GM18520 (cell line): Measurements from ENCODE around the gene MINDY2.
"Not testable (repeated sequence)": the region's sequence is repeated elsewhere in the genome, so short reads cannot be mapped to it uniquely, and the experiment has no call there.

ENCODE experiments used
- ATAC-seq: cut with Tn5 transposase; IDR thresholded peaks from one replicate; pipeline ENCODE4 v1.9.1; 2021; ENCODE audit not compliant: unreplicated experiment

The MINDY2 gene

GRCh38 chr15:58823267-58823666 is 52.2 kb downstream of the MINDY2 start:
- ATAC-seq, result not testable (repeated sequence)

GRCh38 chr15:58830556-58830955 is 59.5 kb downstream of the MINDY2 start:
- no peak for ATAC-seq

- ATAC-seq, result not testable (repeated sequence)
Measured at GRCh38 chr15:58833681-58834426, 62.8 kb downstream of the MINDY2 start.

DNA sequence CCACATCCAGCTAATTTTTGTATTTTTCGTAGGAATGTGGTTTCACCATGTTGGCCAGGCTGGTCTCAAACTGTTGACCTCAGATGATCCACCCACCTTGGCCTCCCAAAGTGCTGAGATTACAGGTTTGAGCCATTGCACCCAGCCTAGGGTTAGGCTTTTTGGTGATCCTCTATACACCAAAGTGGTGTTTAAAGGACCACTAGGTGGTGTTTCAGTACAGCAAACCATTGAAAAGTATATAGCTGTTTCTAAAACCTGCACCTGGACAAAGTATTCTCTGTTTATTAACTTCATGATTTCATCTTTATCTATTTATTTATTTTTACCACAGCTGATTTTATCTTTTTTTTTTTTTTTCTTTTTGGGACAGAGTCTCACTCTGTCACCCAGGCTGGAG is 68.4 kb downstream of the MINDY2 start:
- no peak for ATAC-seq

DNA sequence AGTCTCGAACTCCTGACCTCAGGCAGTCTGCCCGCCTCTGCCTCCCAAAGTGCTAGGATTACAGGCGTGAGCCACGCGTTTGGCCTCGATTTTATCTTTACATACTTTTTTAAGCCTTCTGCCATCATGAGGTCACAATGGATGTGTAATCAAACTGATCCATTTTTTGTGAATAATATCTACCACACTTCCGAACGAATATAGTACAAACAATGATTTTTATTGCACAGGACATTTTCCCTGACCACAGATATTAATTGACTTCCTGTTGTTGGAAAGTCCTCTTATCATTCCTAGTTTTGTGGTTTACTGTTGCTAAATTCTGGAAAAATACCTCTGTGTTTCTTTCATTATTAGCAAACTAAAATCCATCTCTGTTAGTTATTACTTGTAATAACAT is 68.9 kb downstream of the MINDY2 start:
- no peak for ATAC-seq

- no peak for ATAC-seq
Measured at GRCh38 chr15:58842713-58843396, 71.8 kb downstream of the MINDY2 start.

DNA sequence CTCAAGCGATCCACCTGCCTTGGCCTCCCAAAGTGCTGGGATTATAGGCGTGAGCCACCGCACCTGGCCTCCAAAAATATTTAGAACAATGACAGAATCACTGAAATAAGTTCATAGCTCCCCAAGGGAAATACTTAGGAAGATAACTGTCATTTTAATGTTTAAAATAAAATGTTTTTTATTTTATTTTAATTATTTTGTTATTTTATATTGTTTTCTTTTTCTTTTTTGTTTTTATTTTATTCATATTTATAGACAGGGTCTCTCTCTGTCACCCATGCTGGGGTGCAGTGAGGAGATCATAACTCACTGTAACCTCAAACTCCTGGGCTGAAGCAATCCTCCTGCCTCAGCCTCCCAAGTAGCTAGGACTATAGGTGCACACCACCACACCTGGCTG is 80.1 kb downstream of the MINDY2 start:
- not testable (repeated sequence) for ATAC-seq

- ATAC-seq, result no peak
Measured at GRCh38 chr15:58852347-58852746, 81.2 kb downstream of the MINDY2 start.

DNA sequence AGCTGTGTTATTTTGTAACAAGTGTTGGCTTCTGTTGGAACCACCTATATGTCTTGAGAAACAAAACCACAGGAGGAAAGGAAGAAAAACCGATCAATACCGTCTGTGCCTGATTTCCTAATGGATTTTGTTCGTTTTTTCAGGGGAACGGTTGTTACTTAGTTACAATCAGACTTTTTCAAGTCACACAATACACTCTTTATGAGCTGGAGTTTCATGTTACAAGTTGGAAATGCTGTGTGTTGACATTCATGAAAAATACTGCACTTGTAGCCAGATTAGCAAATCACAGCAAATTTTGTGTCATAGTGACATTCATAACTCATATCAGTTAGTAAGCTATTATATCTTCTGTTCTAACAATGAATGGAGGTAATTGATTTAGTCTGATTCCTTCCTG is 83.5 kb downstream of the MINDY2 start:
- no peak for ATAC-seq

DNA sequence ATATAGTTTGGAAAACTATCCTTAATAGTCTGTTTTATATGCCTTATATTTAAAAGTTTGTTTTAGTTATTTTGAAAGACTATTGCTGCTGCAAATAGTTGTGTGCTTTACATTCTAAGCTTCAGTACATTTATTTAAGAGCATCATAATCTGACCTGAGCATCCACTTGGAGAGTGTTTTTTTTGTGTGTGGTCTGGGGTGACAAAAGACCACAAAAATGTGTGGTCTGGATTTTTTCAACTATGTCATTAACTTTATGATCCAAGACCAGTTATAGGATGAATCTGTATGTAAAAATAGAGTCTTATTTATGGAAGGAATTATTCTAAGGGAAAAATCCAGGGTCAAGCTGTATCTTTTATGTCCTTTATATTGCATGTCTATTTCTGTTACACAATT is 85.0 kb downstream of the MINDY2 start:
- ATAC-seq, result no peak

- not testable (repeated sequence) for ATAC-seq
Measured at GRCh38 chr15:58856621-58857020, 85.5 kb downstream of the MINDY2 start.

DNA sequence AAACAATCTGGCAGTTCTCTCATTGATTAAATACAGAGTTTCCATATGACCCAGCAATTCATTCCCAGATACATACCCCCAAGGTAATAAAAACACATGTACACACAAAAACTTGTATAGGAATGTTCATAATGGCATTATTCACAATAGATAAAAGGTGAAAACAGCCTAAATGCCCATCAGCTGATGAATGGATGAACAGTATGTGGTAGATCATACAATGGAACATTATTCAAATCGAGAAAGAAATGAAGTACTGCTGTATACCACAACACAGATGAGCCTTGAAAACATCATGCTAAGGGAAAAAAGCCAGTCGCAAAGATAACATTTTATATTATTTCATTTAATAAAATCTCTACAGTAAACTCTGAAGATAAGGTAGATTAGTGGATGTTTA is 91.2 kb downstream of the MINDY2 start:
- no peak for ATAC-seq

DNA sequence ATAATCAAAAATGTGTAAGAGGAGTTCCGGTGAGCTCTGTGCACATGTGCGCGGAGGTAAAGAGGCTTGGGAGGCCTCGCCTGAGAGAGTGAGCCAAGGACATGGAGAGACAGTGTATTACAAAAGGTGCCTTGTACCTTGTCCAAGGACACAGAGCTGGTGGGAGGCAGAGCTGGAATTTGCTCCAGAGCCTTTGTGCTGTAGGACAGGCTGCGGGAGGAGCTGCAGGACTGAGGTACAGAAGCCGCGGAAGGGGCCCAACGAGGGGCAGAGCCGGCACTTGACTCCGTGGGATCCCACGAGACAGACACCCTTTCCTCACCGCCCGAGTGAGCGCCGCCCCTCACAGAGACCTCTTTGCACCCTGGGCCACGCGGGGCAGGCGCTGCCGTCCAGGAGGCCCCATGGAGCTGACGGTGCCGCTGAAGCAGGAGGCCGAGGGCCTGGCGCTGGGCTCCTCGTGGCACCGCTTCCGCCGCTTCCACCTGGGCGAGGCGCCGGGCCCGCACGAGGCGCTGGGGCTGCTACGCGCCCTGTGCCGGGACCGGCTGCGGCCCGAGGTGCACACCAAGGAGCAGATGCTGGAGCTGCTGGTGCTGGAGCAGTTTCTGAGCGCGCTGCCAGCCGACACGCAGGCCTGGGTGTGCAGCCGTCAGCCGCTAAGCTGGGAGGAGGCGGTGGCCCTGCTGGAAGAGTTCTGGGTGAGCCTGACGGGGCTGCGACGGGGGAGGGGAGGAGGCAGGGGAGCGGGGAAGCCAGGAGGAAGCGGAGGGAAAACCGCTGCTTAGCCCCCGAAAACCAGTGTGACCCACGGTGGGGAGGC is 93.7 kb downstream of the MINDY2 start:
- ATAC-seq, result no peak

DNA sequence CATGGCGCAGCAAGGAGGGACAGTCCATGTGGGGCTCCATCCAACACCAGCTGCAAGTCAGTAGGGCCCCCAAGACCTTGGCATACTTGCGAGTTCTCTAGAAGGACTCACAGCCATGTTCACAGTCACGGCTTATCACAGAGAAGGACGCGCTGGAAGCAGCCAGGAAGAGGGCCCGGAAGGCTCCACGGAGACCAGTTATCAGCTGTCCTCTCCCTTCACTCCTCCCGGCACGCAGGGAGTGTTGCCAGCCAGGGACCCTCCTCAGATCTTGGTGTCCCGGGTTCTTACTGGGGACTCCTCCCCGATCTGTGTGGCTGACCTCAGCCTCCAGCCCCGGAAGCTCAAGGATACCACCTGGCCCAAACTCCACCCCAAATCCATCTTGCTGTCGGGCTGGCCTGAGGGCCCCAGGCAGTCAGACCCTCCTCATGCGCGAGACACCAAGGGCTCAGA is 94.4 kb downstream of the MINDY2 start:
- no peak for ATAC-seq

- ATAC-seq, result no peak
Measured at GRCh38 chr15:58867926-58868325, 96.8 kb downstream of the MINDY2 start.

GRCh38 chr15:58870451-58870850 is 99.3 kb downstream of the MINDY2 start:
- no peak for ATAC-seq

GRCh38 chr15:58873267-58873666 is 102.2 kb downstream of the MINDY2 start:
- ATAC-seq, result no peak

DNA sequence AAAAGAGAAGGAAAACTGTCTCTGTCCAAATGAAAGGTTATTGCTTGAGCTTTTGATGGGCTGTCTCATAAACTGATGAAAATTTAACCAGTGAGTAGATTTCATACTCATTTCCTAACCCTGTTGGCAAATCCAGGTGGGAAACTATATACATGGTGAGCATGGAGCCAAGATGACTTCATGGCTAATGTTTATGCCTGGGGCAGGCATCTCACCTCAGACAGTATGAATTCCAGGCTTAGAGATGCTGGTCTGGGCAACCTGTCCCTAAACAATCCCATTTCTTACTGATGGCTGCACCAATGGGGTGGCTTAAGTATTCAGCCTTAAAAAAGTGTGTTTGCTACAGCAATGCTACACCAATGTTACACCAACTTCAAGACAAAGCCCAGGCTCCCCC is 104.2 kb downstream of the MINDY2 start:
- no peak for ATAC-seq

DNA sequence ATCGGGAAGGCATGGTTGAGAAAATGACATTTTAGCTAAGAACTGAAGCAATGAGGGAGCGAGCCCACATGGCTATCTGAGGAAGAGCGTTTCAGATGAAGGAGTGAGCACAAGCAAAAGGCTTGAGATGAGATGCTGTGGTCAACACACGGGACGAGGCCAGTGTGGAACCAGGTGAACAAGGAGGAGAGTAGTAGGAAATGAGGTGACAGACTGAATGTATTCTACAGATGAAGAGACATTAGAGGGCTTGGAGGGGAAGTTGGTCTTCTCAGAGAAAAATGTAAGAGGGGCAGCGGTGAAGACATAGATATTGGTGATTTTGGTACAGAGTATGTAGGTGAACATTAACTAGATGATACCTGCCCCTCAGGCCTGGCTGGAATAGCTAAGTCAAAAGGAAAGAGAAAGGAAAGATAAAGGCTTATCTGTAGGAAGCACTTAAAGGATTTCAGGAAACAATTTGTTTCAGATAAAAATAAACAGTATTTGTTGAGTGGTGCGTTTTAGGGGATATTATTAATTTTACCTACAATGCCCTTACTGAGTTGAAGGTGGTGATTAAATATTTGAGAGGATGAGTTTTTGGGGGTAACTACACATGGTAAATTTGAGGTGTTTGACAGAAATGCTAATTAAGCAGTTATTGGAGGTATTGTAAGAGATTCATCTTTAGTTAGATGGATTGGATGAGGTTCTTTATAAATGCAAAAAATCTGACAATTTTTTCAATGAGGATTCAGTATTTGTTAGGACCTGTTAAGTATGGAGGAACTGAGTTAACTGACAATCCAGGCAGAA is 105.4 kb downstream of the MINDY2 start:
- no peak for ATAC-seq

DNA sequence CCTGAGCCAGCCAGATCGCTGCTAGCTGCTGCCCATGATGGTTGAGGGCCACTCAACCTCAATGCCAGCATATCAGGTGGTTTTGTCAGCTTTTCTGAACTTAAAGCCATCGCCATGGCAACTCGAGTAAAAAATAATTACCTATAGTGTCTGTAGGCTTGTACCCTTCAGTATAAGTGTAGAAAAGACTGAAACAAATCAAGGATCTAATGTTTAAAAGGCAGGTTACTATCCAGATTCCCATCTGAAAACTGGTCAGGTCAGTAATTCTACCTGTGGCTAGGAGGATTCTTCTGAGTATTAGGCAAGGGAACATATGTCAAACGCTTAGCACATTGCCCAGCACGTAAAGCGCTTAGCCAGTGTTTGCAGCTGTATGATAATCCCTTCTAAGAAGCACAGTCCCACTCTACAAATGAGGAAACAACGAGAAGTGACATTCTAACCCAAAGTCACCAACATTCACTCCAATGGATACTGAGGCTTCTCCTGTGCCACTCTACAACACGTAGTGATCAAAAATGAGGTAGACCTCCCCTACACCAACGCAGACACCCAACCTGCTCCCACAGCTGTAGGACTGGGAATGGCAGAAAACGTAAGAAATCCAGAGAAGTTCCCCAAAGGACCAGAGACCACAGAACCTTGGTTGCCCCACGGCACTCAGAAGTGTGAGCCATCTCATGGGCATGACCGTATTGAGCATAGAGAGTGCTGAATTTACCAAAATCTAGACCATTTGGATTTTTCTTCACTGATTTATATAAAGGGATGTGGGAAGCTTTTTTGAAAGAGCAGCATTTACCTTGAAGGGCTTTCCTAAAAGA is 107.1 kb downstream of the MINDY2 start:
- ATAC-seq, result no peak
